ENCODE data around the gene STPG3. TPM values are rescaled to one million over a fixed set of nuclear protein-coding genes. Genes with fewer than 3 reads are reported as not detected.

The STPG3 gene
- total and polyA plus RNA-seq, 9 of the 15 experiments (the other 6 are each of a cell fraction or from before 2014, with no cell fraction given): not detected

DNA sequence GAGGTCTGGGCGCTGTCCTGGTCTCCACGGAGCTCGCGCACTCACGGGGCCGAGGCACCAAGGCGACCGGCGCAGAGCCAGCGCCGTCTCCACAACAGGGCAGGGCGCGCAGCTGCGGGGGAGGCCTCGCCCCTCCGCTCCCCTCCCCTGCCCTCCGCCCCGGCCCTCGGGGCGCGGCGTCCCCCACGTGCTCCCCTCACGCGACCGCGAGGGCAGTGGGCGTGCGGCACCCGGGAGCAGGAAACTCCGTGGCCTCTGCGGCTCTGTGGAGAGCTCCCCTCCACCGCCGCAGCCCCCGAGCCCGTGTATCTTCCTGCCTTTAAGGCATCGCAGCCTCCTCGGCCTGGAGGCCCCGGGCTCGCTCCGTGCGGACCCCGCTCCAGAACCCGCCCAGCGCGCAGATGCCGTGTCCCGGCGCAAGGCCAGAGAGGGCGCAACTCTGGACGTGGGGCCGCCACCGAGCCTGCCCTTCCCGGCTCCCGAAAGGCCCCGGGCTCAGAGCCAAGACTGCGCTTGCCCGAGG is 10.7 kb upstream of the STPG3 start (continued):
- TF ChIP-seq, protein P1, sequence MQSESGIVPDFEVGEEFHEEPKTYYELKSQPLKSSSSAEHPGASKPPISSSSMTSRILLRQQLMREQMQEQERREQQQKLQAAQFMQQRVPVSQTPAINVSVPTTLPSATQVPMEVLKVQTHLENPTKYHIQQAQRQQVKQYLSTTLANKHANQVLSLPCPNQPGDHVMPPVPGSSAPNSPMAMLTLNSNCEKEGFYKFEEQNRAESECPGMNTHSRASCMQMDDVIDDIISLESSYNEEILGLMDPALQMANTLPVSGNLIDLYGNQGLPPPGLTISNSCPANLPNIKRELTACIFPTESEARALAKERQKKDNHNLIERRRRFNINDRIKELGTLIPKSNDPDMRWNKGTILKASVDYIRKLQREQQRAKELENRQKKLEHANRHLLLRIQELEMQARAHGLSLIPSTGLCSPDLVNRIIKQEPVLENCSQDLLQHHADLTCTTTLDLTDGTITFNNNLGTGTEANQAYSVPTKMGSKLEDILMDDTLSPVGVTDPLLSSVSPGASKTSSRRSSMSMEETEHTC (IDR thresholded peaks at IDR 0.05): peak; percentile 33; the same call in 1 of the 2 replicates
- no peak for TF ChIP-seq SIRT6 (IDR thresholded peaks at IDR 0.05; ENCODE audit: low read depth, low read length)
- TF ChIP-seq DNMT1 (IDR thresholded peaks at IDR 0.05): no peak
- no peak for TF ChIP-seq PATZ1 (CRISPR knock-in tag; IDR thresholded peaks at IDR 0.05; ENCODE audit: borderline replicate concordance)
- TF ChIP-seq IRF2 (CRISPR knock-in tag; IDR thresholded peaks at IDR 0.05): peak; percentile 68; the same call in 1 of the 2 replicates
- no peak for TF ChIP-seq KDM1A (IDR thresholded peaks at IDR 0.05)
- 0 out of 2 replicates have a peak, but pooled peaks have one; percentile 83 for TF ChIP-seq RERE (CRISPR knock-in tag; IDR thresholded peaks at IDR 0.05; ENCODE audit: borderline replicate concordance)
- no peak for TF ChIP-seq NFYB (IDR thresholded peaks at IDR 0.05; ENCODE audit: extremely low read depth, insufficient read length)
- TF ChIP-seq, protein P2, sequence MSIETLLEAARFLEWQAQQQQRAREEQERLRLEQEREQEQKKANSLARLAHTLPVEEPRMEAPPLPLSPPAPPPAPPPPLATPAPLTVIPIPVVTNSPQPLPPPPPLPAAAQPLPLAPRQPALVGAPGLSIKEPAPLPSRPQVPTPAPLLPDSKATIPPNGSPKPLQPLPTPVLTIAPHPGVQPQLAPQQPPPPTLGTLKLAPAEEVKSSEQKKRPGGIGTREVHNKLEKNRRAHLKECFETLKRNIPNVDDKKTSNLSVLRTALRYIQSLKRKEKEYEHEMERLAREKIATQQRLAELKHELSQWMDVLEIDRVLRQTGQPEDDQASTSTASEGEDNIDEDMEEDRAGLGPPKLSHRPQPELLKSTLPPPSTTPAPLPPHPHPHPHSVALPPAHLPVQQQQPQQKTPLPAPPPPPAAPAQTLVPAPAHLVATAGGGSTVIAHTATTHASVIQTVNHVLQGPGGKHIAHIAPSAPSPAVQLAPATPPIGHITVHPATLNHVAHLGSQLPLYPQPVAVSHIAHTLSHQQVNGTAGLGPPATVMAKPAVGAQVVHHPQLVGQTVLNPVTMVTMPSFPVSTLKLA (conservative IDR thresholded peaks at IDR 0.05): no peak
- TF ChIP-seq MCM7 (IDR thresholded peaks at IDR 0.05): no peak
- TF ChIP-seq ZBTB7A (IDR thresholded peaks at IDR 0.05; ENCODE audit: borderline replicate concordance, control insufficient read depth, low read depth, low read length): peak; percentile 97
- no peak for TF ChIP-seq MCM3 (IDR thresholded peaks at IDR 0.05)
- no peak; the same call in 1 of the 2 replicates for TF ChIP-seq ZNF24 (IDR thresholded peaks at IDR 0.05)
- no peak for TF ChIP-seq ATF1 (CRISPR knock-in tag; IDR thresholded peaks at IDR 0.05)
- TF ChIP-seq ATF1 (tag; IDR thresholded peaks at IDR 0.05): no peak
- no peak for TF ChIP-seq ARHGAP35 (IDR thresholded peaks at IDR 0.05; ENCODE audit: partially characterized antibody)
- TF ChIP-seq CBX2 (IDR thresholded peaks at IDR 0.05; ENCODE audit: insufficient read depth, low read length, poor library complexity, severe bottlenecking): no peak
- TF ChIP-seq TBP (optimal IDR thresholded peaks at IDR 0.05; ENCODE audit: low read depth, low read length): no peak
